ENCODE data around the gene TPSD1. TPM values are rescaled to one million over a fixed set of nuclear protein-coding genes. Genes with fewer than 3 reads are reported as not detected.
A peak's percentile ranks its signal among the peaks of the same experiment; 100 is the strongest.

TPSD1 gene
- total and polyA plus RNA-seq, 9 of the 15 experiments (the other 6 are each of a cell fraction or from before 2014, with no cell fraction given): not detected

DNA sequence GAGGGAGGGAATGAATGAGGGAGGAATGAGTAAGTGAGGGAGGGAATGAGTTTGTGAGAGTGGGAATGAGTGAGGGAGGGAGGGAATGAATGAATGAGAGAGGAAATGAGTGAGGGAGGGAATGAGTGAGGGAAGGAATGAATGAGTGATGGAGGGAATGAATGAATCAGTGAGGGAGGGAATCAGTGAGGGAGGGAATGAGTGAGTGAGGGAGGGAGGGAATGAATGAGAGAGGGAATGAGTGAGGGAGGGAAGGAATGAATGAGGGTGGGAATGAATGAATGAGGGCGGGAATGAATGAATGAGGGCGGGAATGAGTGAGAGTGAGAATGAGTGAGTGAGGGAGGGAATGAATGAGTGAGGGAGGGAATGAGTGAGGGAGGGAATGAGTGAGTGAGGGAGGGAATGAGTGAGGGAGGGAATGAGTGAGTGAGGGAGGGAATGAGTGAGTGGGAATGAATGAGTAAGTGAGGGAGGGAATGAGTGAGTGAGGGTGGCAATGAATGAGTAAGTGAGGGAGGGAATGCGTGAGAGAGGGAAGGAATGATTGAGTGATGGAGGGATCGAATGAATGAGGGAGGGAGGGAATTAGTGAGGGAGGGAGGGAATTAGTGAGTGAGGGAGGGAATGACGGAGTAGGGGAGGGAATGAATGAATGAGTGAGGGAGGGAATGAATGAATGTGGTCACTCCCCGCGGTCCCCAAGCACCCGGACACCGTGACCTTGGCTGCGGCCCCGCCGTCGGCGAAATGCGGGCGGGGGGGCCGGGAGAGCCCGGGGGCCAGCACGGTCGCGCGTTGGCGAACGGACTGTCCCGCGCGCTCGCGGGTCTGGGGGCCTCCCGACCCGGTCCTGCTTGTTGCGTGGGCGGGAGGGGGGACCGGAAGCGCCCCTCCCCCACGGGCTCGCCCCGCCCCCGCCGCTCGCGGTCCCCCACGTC is 52.4 kb downstream of the TPSD1 start (continued):
- TF ChIP-seq RERE (CRISPR knock-in tag; IDR thresholded peaks at IDR 0.05; ENCODE audit: borderline replicate concordance) (no peak), SMARCA5 (IDR thresholded peaks at IDR 0.05) (peak; percentile 72), FIP1L1 (IDR thresholded peaks at IDR 0.05; ENCODE audit: low read depth, low read length, poor library complexity, severe bottlenecking) (no peak), ZNF740 (CRISPR knock-in tag; IDR thresholded peaks at IDR 0.05) (no peak; the same call in 1 of the 2 replicates), ZNF740 (tag; IDR thresholded peaks at IDR 0.05) (peak in 1 of 2 experiments; percentile 57; a peak in 2 of 4 replicates), ZBTB8A (IDR thresholded peaks at IDR 0.05; ENCODE audit: partially characterized antibody) (no peak), CTCFL (IDR thresholded peaks at IDR 0.05; ENCODE audit: borderline replicate concordance, insufficient read depth, low read depth, low read length, poor library complexity, severe bottlenecking) (no peak), PML (IDR thresholded peaks at IDR 0.05; ENCODE audit: low read length) (no peak), BCL6 (CRISPR knock-in tag; IDR thresholded peaks at IDR 0.05) (no peak), SRSF3 (IDR thresholded peaks at IDR 0.05; ENCODE audit: insufficient read depth, low read length) (no peak), TEAD4 (IDR thresholded peaks at IDR 0.05; ENCODE audit: low read length) (no peak), TEAD4 (CRISPR knock-in tag; IDR thresholded peaks at IDR 0.05; ENCODE audit: borderline replicate concordance) (no peak), IRF9 (tag; IDR thresholded peaks at IDR 0.05) (no peak)
- TF ChIP-seq, protein P1, sequence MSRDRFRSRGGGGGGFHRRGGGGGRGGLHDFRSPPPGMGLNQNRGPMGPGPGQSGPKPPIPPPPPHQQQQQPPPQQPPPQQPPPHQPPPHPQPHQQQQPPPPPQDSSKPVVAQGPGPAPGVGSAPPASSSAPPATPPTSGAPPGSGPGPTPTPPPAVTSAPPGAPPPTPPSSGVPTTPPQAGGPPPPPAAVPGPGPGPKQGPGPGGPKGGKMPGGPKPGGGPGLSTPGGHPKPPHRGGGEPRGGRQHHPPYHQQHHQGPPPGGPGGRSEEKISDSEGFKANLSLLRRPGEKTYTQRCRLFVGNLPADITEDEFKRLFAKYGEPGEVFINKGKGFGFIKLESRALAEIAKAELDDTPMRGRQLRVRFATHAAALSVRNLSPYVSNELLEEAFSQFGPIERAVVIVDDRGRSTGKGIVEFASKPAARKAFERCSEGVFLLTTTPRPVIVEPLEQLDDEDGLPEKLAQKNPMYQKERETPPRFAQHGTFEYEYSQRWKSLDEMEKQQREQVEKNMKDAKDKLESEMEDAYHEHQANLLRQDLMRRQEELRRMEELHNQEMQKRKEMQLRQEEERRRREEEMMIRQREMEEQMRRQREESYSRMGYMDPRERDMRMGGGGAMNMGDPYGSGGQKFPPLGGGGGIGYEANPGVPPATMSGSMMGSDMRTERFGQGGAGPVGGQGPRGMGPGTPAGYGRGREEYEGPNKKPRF (IDR thresholded peaks at IDR 0.05; ENCODE audit: low read depth, low read length): no peak
